ENCODE results near the gene DLGAP1.
A peak's percentile ranks its signal among the peaks of the same experiment; 100 is the strongest.

DLGAP1 gene

GRCh38 chr18:3649135-3649632 is 805.9 kb downstream of the DLGAP1 start:
- DNase-seq, result no peak

- no peak for DNase-seq
These were observed 806.5 kb downstream of the DLGAP1 start for GRCh38 chr18:3648641-3649040.

- no peak for DNase-seq
These were observed 806.9 kb downstream of the DLGAP1 start for GRCh38 chr18:3648200-3648599.

- no peak for DNase-seq
These were observed 807.5 kb downstream of the DLGAP1 start for GRCh38 chr18:3647636-3648035.

GRCh38 chr18:3645384-3646156 is 809.5 kb downstream of the DLGAP1 start:
- DNase-seq, result no peak

- no peak for DNase-seq
These were observed 820.7 kb downstream of the DLGAP1 start for GRCh38 chr18:3634250-3634939.

GRCh38 chr18:3631887-3632286 is 823.2 kb downstream of the DLGAP1 start:
- no peak for DNase-seq

GRCh38 chr18:3626929-3627458 is 828.1 kb downstream of the DLGAP1 start:
- DNase-seq, result no peak

GRCh38 chr18:3625742-3626091 is 829.4 kb downstream of the DLGAP1 start:
- no peak for DNase-seq

GRCh38 chr18:3624935-3625741 is 830.0 kb downstream of the DLGAP1 start:
- DNase-seq, result peak; percentile 34

- DNase-seq, result no peak
These were observed 830.6 kb downstream of the DLGAP1 start for GRCh38 chr18:3624546-3624934.

- no peak for DNase-seq
These were observed 831.1 kb downstream of the DLGAP1 start for GRCh38 chr18:3623769-3624545.

- DNase-seq, result no peak
These were observed 834.7 kb downstream of the DLGAP1 start for GRCh38 chr18:3620146-3621119.

GRCh38 chr18:3619746-3620145 is 835.4 kb downstream of the DLGAP1 start:
- DNase-seq, result no peak

- no peak for DNase-seq
These were observed 835.9 kb downstream of the DLGAP1 start for GRCh38 chr18:3619222-3619621.

- DNase-seq, result no peak
These were observed 838.4 kb downstream of the DLGAP1 start for GRCh38 chr18:3616744-3617143.

- DNase-seq, result no peak
These were observed 839.0 kb downstream of the DLGAP1 start for GRCh38 chr18:3616142-3616541.

- DNase-seq, result no peak
These were observed 839.6 kb downstream of the DLGAP1 start for GRCh38 chr18:3615374-3615985.

- DNase-seq, result no peak
These were observed 842.8 kb downstream of the DLGAP1 start for GRCh38 chr18:3612315-3612714.

GRCh38 chr18:3611313-3612090 is 843.6 kb downstream of the DLGAP1 start:
- DNase-seq, result no peak

All from effector CD4-positive, alpha-beta T cell (primary cell).